ENCODE measurements around the gene TTC12. TPM values are rescaled to one million over a fixed set of nuclear protein-coding genes. Genes with fewer than 3 reads are reported as not detected.

Gene TTC12
- total RNA-seq, 2 experiments from 2014 or later = 3.6 to 3.9 TPM

DNA sequence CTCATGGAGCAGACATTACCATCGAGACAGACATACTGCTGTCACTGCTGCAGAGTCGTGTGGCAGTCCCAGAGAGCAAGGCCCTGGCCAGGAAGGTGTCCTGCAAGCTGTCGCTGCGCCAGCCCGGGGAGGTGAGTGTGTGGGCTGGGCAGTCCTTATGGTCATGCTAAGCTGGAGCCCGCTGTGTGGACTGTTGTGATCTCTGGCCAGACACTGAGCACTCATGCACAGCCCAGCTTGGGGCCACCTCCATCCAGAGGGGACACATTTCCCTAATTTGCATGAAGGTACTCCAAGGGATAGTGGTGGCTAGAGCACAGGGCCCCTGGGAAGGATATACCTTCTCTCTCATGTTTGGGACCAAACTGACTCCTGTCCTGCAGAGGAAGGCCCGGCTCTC lies 82.8 kb downstream of the TTC12 start:
- Histone ChIP-seq H4K20me1 (ENCODE audit: insufficient read depth, low read length) (no peaks in the 10 kb centered on the region), H3K4me3 (ENCODE audit: low read depth, low read length, poor library complexity, severe bottlenecking) (no peak overlapping the region), H3K4me2 (ENCODE audit: low read length) (no peak overlapping the region), H2AFZ (ENCODE audit: low read length) (no peak overlapping the region), H3K4me1 (ENCODE audit: insufficient read depth, low read length, poor library complexity, severe bottlenecking) (no peaks in the 10 kb centered on the region), H3K79me2 (ENCODE audit: insufficient read depth, low read depth, low read length) (no peaks in the 10 kb centered on the region), H3K27ac (ENCODE audit: low read depth, low read length, poor library complexity, severe bottlenecking) (no peak overlapping the region), H3K36me3 (ENCODE audit: insufficient read depth, low read length) (no peaks in the 10 kb centered on the region), H3K9me2 (ENCODE audit: insufficient read depth, low read length) (no peaks in the 10 kb centered on the region), H3K9me3 (ENCODE audit: low read length) (no peaks in the 10 kb centered on the region)
- no TSS peak for BruUV-seq (replicated peaks)
- CTCF ChIA-PET (ENCODE audit: unreplicated experiment) = no interaction called here
- TF ChIP-seq EZH2phosphoT487 (IDR thresholded peaks at IDR 0.05; ENCODE audit: borderline replicate concordance, low read depth, low read length) = no peak
- TF ChIP-seq, protein P1, sequence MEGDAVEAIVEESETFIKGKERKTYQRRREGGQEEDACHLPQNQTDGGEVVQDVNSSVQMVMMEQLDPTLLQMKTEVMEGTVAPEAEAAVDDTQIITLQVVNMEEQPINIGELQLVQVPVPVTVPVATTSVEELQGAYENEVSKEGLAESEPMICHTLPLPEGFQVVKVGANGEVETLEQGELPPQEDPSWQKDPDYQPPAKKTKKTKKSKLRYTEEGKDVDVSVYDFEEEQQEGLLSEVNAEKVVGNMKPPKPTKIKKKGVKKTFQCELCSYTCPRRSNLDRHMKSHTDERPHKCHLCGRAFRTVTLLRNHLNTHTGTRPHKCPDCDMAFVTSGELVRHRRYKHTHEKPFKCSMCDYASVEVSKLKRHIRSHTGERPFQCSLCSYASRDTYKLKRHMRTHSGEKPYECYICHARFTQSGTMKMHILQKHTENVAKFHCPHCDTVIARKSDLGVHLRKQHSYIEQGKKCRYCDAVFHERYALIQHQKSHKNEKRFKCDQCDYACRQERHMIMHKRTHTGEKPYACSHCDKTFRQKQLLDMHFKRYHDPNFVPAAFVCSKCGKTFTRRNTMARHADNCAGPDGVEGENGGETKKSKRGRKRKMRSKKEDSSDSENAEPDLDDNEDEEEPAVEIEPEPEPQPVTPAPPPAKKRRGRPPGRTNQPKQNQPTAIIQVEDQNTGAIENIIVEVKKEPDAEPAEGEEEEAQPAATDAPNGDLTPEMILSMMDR (conservative IDR thresholded peaks at IDR 0.05; ENCODE audit: low read length) = no peak
- POLR2A ChIA-PET = no interaction called here
- no peak for DNase-seq (ENCODE audit: low spot score)
- intact Hi-C loops (cut with micrococcal nuclease; ENCODE audit: unreplicated experiment) = no loop called here

DNA sequence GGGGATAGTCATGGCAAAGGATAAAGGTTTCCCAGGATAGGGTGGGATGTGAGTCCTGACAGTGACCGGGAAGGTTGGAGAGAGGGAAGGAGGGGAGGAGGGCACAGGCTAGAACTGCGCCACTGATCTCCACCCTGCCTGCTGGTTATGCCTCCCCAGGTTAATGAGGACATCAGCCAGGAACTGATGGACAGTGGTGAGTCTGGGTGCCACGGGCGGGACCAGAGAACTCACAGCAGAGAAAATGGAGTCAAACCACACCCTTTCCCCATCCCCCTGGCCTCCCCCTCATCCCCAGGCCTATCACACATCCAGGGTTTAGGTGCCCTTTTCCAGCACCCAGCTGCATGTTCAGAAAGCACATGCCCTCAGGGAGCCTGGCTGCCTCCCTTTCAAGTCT lies 83.4 kb downstream of the TTC12 start:
- POLR2A ChIA-PET = no interaction called here
- no peak overlapping the region for H2AFZ ChIP-seq (ENCODE audit: low read length)
- no peak for DNase-seq (ENCODE audit: low spot score)
- H3K27ac ChIP-seq (ENCODE audit: low read depth, low read length, poor library complexity, severe bottlenecking) = no peak overlapping the region
- H3K4me2 ChIP-seq (ENCODE audit: low read length) = no peak overlapping the region
- H3K4me1 ChIP-seq (ENCODE audit: insufficient read depth, low read length, poor library complexity, severe bottlenecking) = no peaks in the 10 kb centered on the region
- no peaks in the 10 kb centered on the region for H3K9me3 ChIP-seq (ENCODE audit: low read length)
- no peak overlapping the region for H3K4me3 ChIP-seq (ENCODE audit: low read depth, low read length, poor library complexity, severe bottlenecking)
- no peaks in the 10 kb centered on the region for H3K79me2 ChIP-seq (ENCODE audit: insufficient read depth, low read depth, low read length)
- no TSS peak for BruUV-seq (replicated peaks)
- CTCF ChIA-PET (ENCODE audit: unreplicated experiment) = no interaction called here
- no peaks in the 10 kb centered on the region for H3K36me3 ChIP-seq (ENCODE audit: insufficient read depth, low read length)
- no peaks in the 10 kb centered on the region for H3K9me2 ChIP-seq (ENCODE audit: insufficient read depth, low read length)
- TF ChIP-seq, protein P1 (conservative IDR thresholded peaks at IDR 0.05; ENCODE audit: low read length) = no peak
- no peak for TF ChIP-seq EZH2phosphoT487 (IDR thresholded peaks at IDR 0.05; ENCODE audit: borderline replicate concordance, low read depth, low read length)
- no peaks in the 10 kb centered on the region for H4K20me1 ChIP-seq (ENCODE audit: insufficient read depth, low read length)
- intact Hi-C loops (cut with micrococcal nuclease; ENCODE audit: unreplicated experiment) = no loop called here

DNA sequence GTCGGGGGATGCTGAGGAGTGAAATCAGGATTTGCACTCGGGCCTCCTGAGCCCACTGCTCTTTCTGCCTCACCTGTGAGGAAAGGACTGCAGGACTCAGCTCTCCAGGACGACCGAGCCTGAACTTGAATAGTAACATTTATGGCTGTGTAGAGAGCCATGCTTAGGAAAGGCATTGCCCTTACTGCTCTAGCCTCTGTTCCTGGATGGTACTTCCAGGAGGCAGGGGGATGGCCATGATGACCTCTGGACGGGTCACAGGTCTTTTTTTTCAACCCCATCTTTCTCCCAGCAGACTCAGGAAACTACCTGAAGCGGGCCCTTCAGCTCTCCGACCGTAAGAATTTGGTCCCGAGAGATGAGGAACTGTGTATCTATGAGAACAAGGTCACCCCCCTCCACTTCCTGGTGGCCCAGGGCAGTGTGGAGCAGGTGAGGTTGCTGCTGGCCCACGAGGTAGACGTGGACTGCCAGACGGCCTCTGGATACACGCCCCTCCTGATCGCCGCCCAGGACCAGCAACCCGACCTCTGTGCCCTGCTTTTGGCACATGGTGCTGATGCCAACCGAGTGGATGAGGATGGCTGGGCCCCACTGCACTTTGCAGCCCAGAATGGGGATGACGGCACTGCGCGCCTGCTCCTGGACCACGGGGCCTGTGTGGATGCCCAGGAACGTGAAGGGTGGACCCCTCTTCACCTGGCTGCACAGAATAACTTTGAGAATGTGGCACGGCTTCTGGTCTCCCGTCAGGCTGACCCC lies 84.5 kb downstream of the TTC12 start:
- Histone ChIP-seq H3K4me1 (ENCODE audit: insufficient read depth, low read length, poor library complexity, severe bottlenecking) (no peaks in the 10 kb centered on the region), H3K9me2 (ENCODE audit: insufficient read depth, low read length) (no peaks in the 10 kb centered on the region), H3K4me2 (ENCODE audit: low read length) (no peak overlapping the region), H3K4me3 (ENCODE audit: low read depth, low read length, poor library complexity, severe bottlenecking) (no peak overlapping the region), H3K27ac (ENCODE audit: low read depth, low read length, poor library complexity, severe bottlenecking) (no peak overlapping the region), H3K36me3 (ENCODE audit: insufficient read depth, low read length) (no peaks in the 10 kb centered on the region), H4K20me1 (ENCODE audit: insufficient read depth, low read length) (no peaks in the 10 kb centered on the region), H3K9me3 (ENCODE audit: low read length) (no peaks in the 10 kb centered on the region), H2AFZ (ENCODE audit: low read length) (no peak overlapping the region), H3K79me2 (ENCODE audit: insufficient read depth, low read depth, low read length) (no peaks in the 10 kb centered on the region)
- no TSS peak for BruUV-seq (replicated peaks)
- intact Hi-C loops (cut with micrococcal nuclease; ENCODE audit: unreplicated experiment) = no loop called here
- POLR2A ChIA-PET = interaction anchor here (0.6 kb wide), 1 partner anchor 49 kb away, joined by 5 read pairs; no protein-coding TSS in a partner anchor
- DNase-seq (ENCODE audit: low spot score) = no peak
- TF ChIP-seq, protein P1 (conservative IDR thresholded peaks at IDR 0.05; ENCODE audit: low read length) = no peak
- no peak for TF ChIP-seq EZH2phosphoT487 (IDR thresholded peaks at IDR 0.05; ENCODE audit: borderline replicate concordance, low read depth, low read length)
- CTCF ChIA-PET (ENCODE audit: unreplicated experiment) = no interaction called here

All from OCI-LY7 (cell line).